NCI-H446 treated with DMSO at 0.1 percent for 48 hours (cell line): Measurements from ENCODE around the gene RASGEF1C.

Source experiments
- DNase-seq: peaks from one replicate; lab custom pipeline; 2025; lab: John Stamatoyannopoulos, UW

RASGEF1C gene

GRCh38 chr5:180159756-180160155 lies 49.3 kb downstream of the RASGEF1C start:
- DNase-seq = no peak

- no peak for DNase-seq
Measured at GRCh38 chr5:180157866-180158265, 51.1 kb downstream of the RASGEF1C start.

- no peak for DNase-seq
Measured at GRCh38 chr5:180156141-180156540, 52.9 kb downstream of the RASGEF1C start.

GRCh38 chr5:180155365-180155926 lies 53.6 kb downstream of the RASGEF1C start:
- no peak for DNase-seq

- no peak for DNase-seq
Measured at GRCh38 chr5:180154821-180155364, 54.1 kb downstream of the RASGEF1C start.

- no peak for DNase-seq
Measured at GRCh38 chr5:180153991-180154390, 55.0 kb downstream of the RASGEF1C start.

- DNase-seq = no peak
Measured at GRCh38 chr5:180153099-180153498, 55.9 kb downstream of the RASGEF1C start.

GRCh38 chr5:180143656-180144364 lies 65.2 kb downstream of the RASGEF1C start:
- DNase-seq = no peak

- DNase-seq = no peak
Measured at GRCh38 chr5:180142824-180143610, 66.0 kb downstream of the RASGEF1C start.

- DNase-seq = no peak
Measured at GRCh38 chr5:180142021-180142765, 66.8 kb downstream of the RASGEF1C start.

- no peak for DNase-seq
Measured at GRCh38 chr5:180141068-180141660, 67.8 kb downstream of the RASGEF1C start.

- DNase-seq = no peak
Measured at GRCh38 chr5:180140571-180140970, 68.4 kb downstream of the RASGEF1C start.

- no peak for DNase-seq
Measured at GRCh38 chr5:180140079-180140554, 68.9 kb downstream of the RASGEF1C start.

- no peak for DNase-seq
Measured at GRCh38 chr5:180139731-180140055, 69.3 kb downstream of the RASGEF1C start.

GRCh38 chr5:180138976-180139730 lies 69.9 kb downstream of the RASGEF1C start:
- DNase-seq = no peak

GRCh38 chr5:180138214-180138975 lies 70.6 kb downstream of the RASGEF1C start:
- DNase-seq = no peak

GRCh38 chr5:180137401-180138213 lies 71.4 kb downstream of the RASGEF1C start:
- no peak for DNase-seq

GRCh38 chr5:180136630-180137381 lies 72.2 kb downstream of the RASGEF1C start:
- no peak for DNase-seq
